Coronary artery (tissue), 2 donors: ENCODE data around the gene CAP1.

ENCODE experiments used
- DNase-seq: peaks from one replicate; pipeline ENCODE4 v3.0.0-alpha.2; 2017; ENCODE audit warnings: low spot score
- H3K27ac ChIP-seq, 2 donors: fragments of 200-600 bp; sonication (generic); one replicate each; pipeline ENCODE4 v1.5.1; 2016 to 2019
- H3K4me3 ChIP-seq: fragments of 200-600 bp; sonication (generic); 2 replicates; pipeline ENCODE4 v1.5.1; 2016; ENCODE audit warnings: mild to moderate bottlenecking, moderate library complexity
- CTCF ChIP-seq: fragments of 200-600 bp; sonication (generic); IDR thresholded peaks from one replicate; pipeline ENCODE4 v1.5.1; 2019; ENCODE audit warnings: antibody characterized with exemption

Gene CAP1

DNA sequence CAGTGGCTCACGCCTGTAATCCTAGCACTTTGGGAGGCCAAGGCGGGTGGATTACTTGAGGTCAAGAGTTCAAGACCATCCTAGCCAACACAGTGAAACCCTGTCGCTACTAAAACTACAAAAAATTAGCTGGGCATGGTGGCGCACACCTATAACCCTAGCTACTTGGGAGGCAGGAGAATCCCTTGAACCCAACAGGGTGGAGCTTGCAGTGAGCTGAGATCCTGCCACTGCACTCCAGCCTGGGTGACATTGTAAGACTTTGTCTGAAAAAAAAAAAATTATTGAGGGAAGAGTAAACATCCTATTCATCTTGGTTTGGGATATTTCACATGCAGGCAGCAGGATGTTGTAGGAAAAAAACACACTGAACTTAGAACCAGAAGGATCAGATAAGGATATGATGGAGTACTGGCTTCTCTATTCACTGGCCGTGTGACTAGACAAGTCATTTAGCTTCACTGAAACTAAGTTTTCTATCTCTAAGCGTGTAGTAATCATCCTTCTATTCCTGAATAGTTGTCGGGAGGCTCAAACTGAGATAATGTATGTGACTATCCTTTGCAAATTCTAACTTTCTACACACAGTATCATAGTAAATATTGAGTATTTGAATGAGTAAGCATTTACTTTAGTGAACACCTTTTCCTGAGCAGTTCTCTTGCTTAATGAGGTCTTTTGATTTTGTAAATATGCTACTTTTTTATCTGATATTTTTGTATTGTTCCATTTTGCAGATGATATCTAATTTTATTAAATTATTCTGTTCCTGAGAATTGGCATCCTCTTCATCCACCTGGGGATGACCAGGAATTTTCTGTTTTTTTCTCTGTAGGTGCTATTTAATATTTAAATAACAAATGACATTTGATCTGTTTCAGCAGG lies 18.2 kb downstream of the CAP1 start:
- no peak for TF ChIP-seq CTCF
- DNase-seq = no peak
- Histone ChIP-seq H3K4me3 (no peak overlapping the region), H3K27ac (peak overlapping the region; percentile 25 to 74)

DNA sequence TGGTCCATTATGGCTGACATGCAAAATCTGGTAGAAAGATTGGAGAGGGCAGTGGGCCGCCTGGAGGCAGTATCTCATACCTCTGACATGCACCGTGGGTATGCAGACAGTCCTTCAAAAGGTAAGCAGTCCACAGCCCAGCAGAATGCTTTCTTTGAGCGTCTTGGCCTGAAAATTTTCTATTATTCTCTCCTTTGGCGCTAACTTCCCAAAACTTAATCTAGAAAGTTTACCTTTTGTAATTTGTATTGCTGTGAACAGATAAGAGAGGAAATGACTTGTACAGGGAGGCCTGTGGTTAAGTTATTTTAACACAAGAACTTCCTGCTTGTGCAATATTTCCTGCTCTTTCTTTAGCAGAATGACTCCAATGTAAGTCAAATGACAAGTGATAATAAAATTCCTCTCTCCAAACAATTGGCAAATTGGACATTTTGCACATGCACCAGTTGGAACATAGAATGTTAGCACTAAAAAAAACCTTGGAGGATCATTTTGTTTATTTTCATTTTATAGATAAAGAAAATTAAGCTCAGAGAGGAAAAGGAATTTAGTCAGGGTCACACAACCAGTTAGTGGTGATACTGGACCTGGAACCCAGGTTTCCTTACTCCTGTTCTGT lies 18.9 kb downstream of the CAP1 start:
- no peak for DNase-seq
- TF ChIP-seq CTCF = no peak
- Histone ChIP-seq H3K27ac (peak overlapping the region; percentile 25 to 74), H3K4me3 (no peak overlapping the region)

GRCh38 chr1:40059960-40060750 lies 19.6 kb downstream of the CAP1 start:
- no peak overlapping the region for H3K4me3 ChIP-seq
- TF ChIP-seq CTCF = no peak
- peak overlapping the region in 1 of 2 donors; percentile 74 for H3K27ac ChIP-seq
- DNase-seq = no peak

- DNase-seq = no peak
- H3K27ac ChIP-seq = peak overlapping the region in 1 of 2 donors; percentile 20
- no peak for TF ChIP-seq CTCF
- no peak overlapping the region for H3K4me3 ChIP-seq
Measured at GRCh38 chr1:40064797-40065499, 24.4 kb downstream of the CAP1 start.

DNA sequence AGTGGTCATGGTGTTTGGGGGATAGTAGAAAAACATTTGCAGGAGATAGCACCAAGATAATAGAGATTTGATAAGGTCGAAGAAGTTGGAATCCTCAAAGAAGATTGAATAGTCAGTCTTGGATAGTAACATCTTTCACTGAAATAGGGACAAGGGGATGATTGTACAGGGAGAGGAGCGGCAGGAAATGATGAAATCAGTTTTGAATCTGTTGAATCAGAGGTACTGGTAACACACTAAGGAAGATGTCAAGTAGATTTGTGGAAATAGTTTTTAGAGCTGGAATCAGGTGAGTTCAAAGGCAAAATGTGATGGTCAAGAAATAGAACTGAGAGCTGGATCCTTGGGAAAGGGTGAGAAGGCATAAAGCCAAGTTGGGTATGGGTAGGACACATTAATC lies 26.5 kb downstream of the CAP1 start:
- TF ChIP-seq CTCF = no peak
- H3K4me3 ChIP-seq = no peak overlapping the region
- no peak for DNase-seq
- no peak overlapping the region for H3K27ac ChIP-seq

GRCh38 chr1:40067851-40068250 lies 27.3 kb downstream of the CAP1 start:
- Histone ChIP-seq H3K4me3 (no peak overlapping the region), H3K27ac (no peak overlapping the region)
- no peak for DNase-seq
- no peak for TF ChIP-seq CTCF
